HL-60 (cell line): ENCODE results near the gene FUT7.

Experiments
- DNase-seq, 2 experiments: peaks; one replicate each; pipeline ENCODE4 v3.0.0-alpha.2; 2010 to 2020; ENCODE audit warnings: low read depth in 1 of 2, low spot score in 1 of 2
- H3K27ac ChIP-seq: fragments of 250-450 bp; sonication (Bioruptor Pico); replicated peaks from 2 replicates; pipeline ENCODE4 v1.5.1; 2020; ENCODE audit warnings: mild to moderate bottlenecking, moderate library complexity
- H3K27me3 ChIP-seq: fragments of 250-450 bp; sonication (Bioruptor Pico); 2 replicates; pipeline ENCODE4 v1.5.1; 2021; ENCODE audit warnings: mild to moderate bottlenecking, moderate library complexity; ENCODE audit not compliant: insufficient read depth, poor library complexity, severe bottlenecking
- H3K4me3 ChIP-seq: replicated peaks from 2 replicates; pipeline ENCODE4 v1.5.1; 2011; ENCODE audit warnings: mild to moderate bottlenecking, control low read depth, low read length; ENCODE audit not compliant: insufficient read depth
- GABPA ChIP-seq: IDR thresholded peaks from 2 replicates; pipeline ENCODE4 v1.6.1; 2012; ENCODE audit warnings: low read depth
- POLR2AphosphoS5 ChIP-seq: IDR thresholded peaks from 2 replicates; pipeline ENCODE4 v1.6.1; 2012; ENCODE audit warnings: low read depth
- SPI1 ChIP-seq: IDR thresholded peaks from 2 replicates; pipeline ENCODE4 v1.6.1; 2012; ENCODE audit warnings: low read depth, mild to moderate bottlenecking, borderline replicate concordance
- TF ChIP-seq, protein P1 (sequence below): IDR thresholded peaks from 2 replicates; pipeline ENCODE4 v1.6.1; 2012; ENCODE audit warnings: low read depth; ENCODE audit not compliant: insufficient replicate concordance
- TF ChIP-seq, protein P2 (sequence below): IDR thresholded peaks from one replicate; pipeline ENCODE4 v1.5.1; 2011; ENCODE audit warnings: low read length, control low read depth, inconsistent platforms; ENCODE audit not compliant: insufficient read depth

FUT7 gene

DNA sequence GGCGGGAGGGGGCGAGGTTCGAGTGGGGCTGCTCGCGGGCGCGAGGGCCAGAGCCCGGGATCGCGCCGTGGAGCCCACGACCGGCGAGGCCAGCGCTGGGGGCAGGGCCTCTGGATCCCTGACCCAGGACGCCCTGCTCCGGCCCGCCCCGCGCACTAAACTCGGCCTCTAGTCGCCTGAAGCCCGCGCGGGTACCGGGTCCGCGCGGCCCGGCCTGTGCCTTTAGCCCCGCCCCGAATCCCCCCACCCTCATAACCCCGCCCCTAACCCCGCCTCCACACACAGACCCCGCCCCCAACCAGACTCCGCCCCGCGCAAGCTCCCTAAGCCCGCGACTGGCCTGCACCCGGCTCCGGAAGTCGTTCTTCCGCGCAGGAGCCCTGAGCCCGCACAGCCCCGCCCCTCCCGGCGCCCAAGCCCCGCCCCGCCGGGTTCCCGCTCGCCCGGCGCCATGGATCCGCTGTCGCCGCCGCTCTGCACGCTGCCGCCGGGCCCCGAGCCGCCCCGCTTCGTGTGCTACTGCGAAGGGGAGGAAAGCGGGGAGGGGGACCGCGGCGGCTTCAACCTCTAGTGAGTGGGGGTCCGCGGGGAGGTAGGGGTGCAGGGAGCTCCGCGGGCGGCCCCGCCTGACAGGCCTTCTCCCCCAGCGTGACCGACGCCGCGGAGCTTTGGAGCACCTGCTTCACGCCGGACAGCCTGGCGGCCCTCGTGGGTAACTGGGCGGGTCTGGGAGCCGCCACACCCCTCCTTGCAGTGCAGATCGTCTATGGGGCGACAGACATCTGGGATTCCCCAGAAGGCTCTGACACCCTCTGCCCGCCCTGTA lies 39.7 kb downstream of the FUT7 start, which contains the start of gene PAXX:
Gene PAXX (plus strand): TSS at position 430 of the 826 bp plus-strand sequence. CDS start 22 bp downstream, at position 452.
- TF ChIP-seq, protein P1, sequence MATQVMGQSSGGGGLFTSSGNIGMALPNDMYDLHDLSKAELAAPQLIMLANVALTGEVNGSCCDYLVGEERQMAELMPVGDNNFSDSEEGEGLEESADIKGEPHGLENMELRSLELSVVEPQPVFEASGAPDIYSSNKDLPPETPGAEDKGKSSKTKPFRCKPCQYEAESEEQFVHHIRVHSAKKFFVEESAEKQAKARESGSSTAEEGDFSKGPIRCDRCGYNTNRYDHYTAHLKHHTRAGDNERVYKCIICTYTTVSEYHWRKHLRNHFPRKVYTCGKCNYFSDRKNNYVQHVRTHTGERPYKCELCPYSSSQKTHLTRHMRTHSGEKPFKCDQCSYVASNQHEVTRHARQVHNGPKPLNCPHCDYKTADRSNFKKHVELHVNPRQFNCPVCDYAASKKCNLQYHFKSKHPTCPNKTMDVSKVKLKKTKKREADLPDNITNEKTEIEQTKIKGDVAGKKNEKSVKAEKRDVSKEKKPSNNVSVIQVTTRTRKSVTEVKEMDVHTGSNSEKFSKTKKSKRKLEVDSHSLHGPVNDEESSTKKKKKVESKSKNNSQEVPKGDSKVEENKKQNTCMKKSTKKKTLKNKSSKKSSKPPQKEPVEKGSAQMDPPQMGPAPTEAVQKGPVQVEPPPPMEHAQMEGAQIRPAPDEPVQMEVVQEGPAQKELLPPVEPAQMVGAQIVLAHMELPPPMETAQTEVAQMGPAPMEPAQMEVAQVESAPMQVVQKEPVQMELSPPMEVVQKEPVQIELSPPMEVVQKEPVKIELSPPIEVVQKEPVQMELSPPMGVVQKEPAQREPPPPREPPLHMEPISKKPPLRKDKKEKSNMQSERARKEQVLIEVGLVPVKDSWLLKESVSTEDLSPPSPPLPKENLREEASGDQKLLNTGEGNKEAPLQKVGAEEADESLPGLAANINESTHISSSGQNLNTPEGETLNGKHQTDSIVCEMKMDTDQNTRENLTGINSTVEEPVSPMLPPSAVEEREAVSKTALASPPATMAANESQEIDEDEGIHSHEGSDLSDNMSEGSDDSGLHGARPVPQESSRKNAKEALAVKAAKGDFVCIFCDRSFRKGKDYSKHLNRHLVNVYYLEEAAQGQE: peak; percentile 29
- no peak for TF ChIP-seq GABPA
- TF ChIP-seq, protein P2, sequence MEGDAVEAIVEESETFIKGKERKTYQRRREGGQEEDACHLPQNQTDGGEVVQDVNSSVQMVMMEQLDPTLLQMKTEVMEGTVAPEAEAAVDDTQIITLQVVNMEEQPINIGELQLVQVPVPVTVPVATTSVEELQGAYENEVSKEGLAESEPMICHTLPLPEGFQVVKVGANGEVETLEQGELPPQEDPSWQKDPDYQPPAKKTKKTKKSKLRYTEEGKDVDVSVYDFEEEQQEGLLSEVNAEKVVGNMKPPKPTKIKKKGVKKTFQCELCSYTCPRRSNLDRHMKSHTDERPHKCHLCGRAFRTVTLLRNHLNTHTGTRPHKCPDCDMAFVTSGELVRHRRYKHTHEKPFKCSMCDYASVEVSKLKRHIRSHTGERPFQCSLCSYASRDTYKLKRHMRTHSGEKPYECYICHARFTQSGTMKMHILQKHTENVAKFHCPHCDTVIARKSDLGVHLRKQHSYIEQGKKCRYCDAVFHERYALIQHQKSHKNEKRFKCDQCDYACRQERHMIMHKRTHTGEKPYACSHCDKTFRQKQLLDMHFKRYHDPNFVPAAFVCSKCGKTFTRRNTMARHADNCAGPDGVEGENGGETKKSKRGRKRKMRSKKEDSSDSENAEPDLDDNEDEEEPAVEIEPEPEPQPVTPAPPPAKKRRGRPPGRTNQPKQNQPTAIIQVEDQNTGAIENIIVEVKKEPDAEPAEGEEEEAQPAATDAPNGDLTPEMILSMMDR: no peak
- no peak for TF ChIP-seq SPI1
- TF ChIP-seq POLR2AphosphoS5: peak; percentile 58; the same call in 1 of the 2 replicates
- H3K4me3 ChIP-seq: peak within 1 kb of the TSS; percentile 57
- peak; percentile 81 to 92 for DNase-seq
- H3K27ac ChIP-seq: peak within 1 kb of the TSS; percentile 96
- no peaks in the 10 kb centered on the region for H3K27me3 ChIP-seq

DNA sequence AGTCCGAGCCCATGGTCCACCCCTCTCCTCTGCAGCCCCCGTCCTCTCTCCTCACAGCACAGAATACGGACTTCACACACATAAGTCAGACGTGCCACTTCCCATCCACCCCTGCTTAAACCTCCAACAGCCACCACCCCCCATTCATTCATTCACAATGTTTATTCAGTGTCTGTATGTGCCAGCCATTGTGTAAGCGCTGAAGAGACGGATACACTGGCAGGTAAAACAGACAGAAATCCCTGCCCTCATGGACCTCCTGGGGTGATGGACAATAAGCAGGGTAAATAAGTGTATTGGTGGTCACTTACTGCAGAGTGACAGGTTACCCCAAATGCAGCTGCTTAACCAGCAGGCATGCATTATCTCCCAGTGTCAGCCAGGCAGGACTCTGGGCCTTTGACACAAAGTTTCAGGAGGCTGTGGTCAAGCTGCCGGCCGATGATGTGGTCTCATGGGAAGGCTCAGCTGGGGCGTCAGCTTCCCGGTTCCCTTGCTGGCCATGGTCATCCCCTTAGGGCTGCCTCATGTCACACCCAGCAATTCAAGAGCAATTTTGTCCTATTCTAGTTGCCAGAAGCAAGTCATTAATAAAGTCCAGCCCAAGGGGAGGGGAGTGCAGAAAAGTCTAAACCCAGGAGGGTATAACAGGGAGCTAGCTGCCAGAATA lies 41.5 kb downstream of the FUT7 start:
- Histone ChIP-seq H3K27me3 (peaks cover 9% of the 10 kb centered on the region), H3K27ac (no peak overlapping the region)

DNA sequence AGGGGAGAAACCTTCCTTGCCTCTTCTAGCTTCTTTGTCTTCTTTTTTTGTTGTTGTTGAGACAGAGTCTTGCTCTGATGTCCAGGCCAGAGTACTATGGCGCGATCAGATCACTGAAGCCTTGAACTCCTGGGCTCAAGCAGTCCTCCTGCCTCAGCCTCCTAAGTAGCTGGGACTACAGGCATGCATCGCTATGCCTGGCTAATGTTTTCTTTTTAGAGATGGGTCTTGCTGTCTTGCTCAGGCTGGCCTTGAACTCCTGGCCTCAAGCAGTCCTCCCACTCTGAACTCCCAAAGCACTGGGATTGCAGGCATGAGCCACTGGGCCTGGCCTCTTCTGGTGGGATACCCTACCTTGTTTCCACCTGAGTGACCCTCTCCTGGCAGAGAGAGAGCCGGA lies 43.0 kb downstream of the FUT7 start:
- no peak for DNase-seq
- H3K4me3 ChIP-seq: no peak overlapping the region
- H3K27me3 ChIP-seq: peaks cover 24% of the 10 kb centered on the region
- no peak for TF ChIP-seq SPI1
- TF ChIP-seq, protein P1: no peak
- no peak for TF ChIP-seq POLR2AphosphoS5
- TF ChIP-seq, protein P2: no peak
- no peak for TF ChIP-seq GABPA
- H3K27ac ChIP-seq: no peak overlapping the region

More for the DNA sequence above, 41.5 kb downstream of the FUT7 start:
- TF ChIP-seq, protein P1: no peak
- TF ChIP-seq GABPA: no peak
- TF ChIP-seq SPI1: no peak
- TF ChIP-seq, protein P2: no peak
- no peak for TF ChIP-seq POLR2AphosphoS5
- H3K4me3 ChIP-seq: no peak overlapping the region
- no peak for DNase-seq
